GM12878 (cell line): Measurements from ENCODE around the gene ZNF692. TPM values are rescaled to one million over a fixed set of nuclear protein-coding genes. Genes with fewer than 3 reads are reported as not detected.

Experiments
- ATAC-seq: fragments of 200-7000 bp; cut with Tn5 transposase; 3 replicates; pipeline ENCODE4 v1.9.1; 2020; ENCODE audit warnings: mild to moderate bottlenecking, moderate library complexity
- BruUV-seq: library from RNA; stranded (reverse); fragments of 400-500 nt; replicated peaks from 2 replicates; lab custom pipeline; 2021; lab: Mats Ljungman, UMichigan
- CTCF ChIA-PET: fragments of 300-600 bp; sonication (Branson Sonifier 250); formaldehyde crosslinking; extraction: SDS; loops from one replicate; lab custom pipeline; 2021; ENCODE audit warnings: inconsistent platforms; lab: Yijun Ruan, JAX
- POLR2A ChIA-PET: fragments of 350-600 bp; formaldehyde crosslinking; extraction: SDS; loops from one replicate; lab custom pipeline; 2021; ENCODE audit warnings: inconsistent platforms; lab: Charles Lee
- RAD21 ChIA-PET: fragments of 300-600 bp; sonication (Branson Sonifier 250); formaldehyde crosslinking; loops from one replicate; lab custom pipeline; 2023; ENCODE audit warnings: antibody characterized with exemption; ENCODE audit not compliant: unreplicated experiment; lab: Charles Lee
- SMC1A ChIA-PET: fragments of 300-600 bp; sonication (Branson Sonifier 250); formaldehyde crosslinking; loops from one replicate; lab custom pipeline; 2023; ENCODE audit not compliant: unreplicated experiment, uncharacterized antibody; lab: Charles Lee
- DNase-seq: peaks from one replicate; pipeline ENCODE4 v3.0.0-alpha.2; 2011; ENCODE audit warnings: low read depth, low spot score
- FAIRE-seq: peaks from 3 replicates; lab custom pipeline; 2011; peaks lifted over from hg19 to GRCh38; lab: Jason Lieb, UNC
- H2AFZ ChIP-seq: 2 replicates; pipeline ENCODE4 v1.6.0; 2011; ENCODE audit warnings: low read depth, low read length, control low read depth; ENCODE audit not compliant: control insufficient read depth
- H3K27ac ChIP-seq: 2 replicates; pipeline ENCODE4 v1.5.1; 2011; ENCODE audit warnings: control low read depth; ENCODE audit not compliant: control insufficient read depth, insufficient read depth
- H3K27me3 ChIP-seq, 2 experiments: replicated peaks in 1 of 2; 2 replicates each; pipeline versions ENCODE4 v1.6.0 to v1.6.1; 2011; ENCODE audit warnings: low read length in 1 of 2; ENCODE audit not compliant: control insufficient read depth in 2 of 2, insufficient read depth in 2 of 2
- H3K36me3 ChIP-seq, 2 experiments: 2 replicates each; pipeline ENCODE4 v1.5.1; 2011; ENCODE audit warnings: low read length in 1 of 2; ENCODE audit not compliant: control insufficient read depth in 2 of 2, insufficient read depth in 2 of 2
- H3K4me1 ChIP-seq: 2 replicates; pipeline ENCODE4 v1.6.1; 2011; ENCODE audit warnings: mild to moderate bottlenecking, low read length, moderate library complexity, mixed read lengths; ENCODE audit not compliant: control insufficient read depth, insufficient read depth
- H3K4me2 ChIP-seq: 2 replicates; pipeline ENCODE4 v1.6.0; 2011; ENCODE audit warnings: control low read depth; ENCODE audit not compliant: control insufficient read depth, insufficient read depth
- H3K4me3 ChIP-seq: fragments of 200-600 bp; sonication (generic); 2 replicates; pipeline ENCODE4 v1.5.1; 2016
- H3K79me2 ChIP-seq: 2 replicates; pipeline ENCODE4 v1.6.0; 2011; ENCODE audit warnings: low read length; ENCODE audit not compliant: control insufficient read depth, insufficient read depth
- H3K9ac ChIP-seq: 2 replicates; pipeline ENCODE4 v1.8.0; 2011; ENCODE audit warnings: low read length, control low read depth, mixed read lengths; ENCODE audit not compliant: control insufficient read depth, insufficient read depth
- H3K9me3 ChIP-seq: replicated peaks from 3 replicates; pipeline ENCODE4 v1.5.1; 2011; ENCODE audit warnings: mild to moderate bottlenecking, low read length; ENCODE audit not compliant: control insufficient read depth, insufficient read depth
- H4K20me1 ChIP-seq: 2 replicates; pipeline ENCODE4 v1.6.0; 2011; ENCODE audit not compliant: control insufficient read depth, insufficient read depth
- ATF7 ChIP-seq: fragments of 450-650 bp; IDR thresholded peaks from 2 replicates; pipeline ENCODE4 v1.6.1; 2016; ENCODE audit warnings: low read depth, mild to moderate bottlenecking
- NFXL1 ChIP-seq: fragments of 450-650 bp; IDR thresholded peaks from 2 replicates; pipeline ENCODE4 v1.6.1; 2017; ENCODE audit warnings: antibody characterized with exemption, mild to moderate bottlenecking, borderline replicate concordance
- NFYB ChIP-seq: IDR thresholded peaks from 2 replicates; pipeline ENCODE4 v1.6.1; 2011; ENCODE audit warnings: low read depth, mild to moderate bottlenecking, low read length, improper control_type of control experiment, moderate library complexity; ENCODE audit not compliant: insufficient read depth
- POLR2A ChIP-seq: IDR thresholded peaks from 2 replicates; pipeline ENCODE4 v1.6.1; 2011; ENCODE audit warnings: low read depth, mild to moderate bottlenecking, low read length
- SMC3 ChIP-seq: IDR thresholded peaks from 2 replicates; pipeline ENCODE4 v1.6.1; 2011; ENCODE audit warnings: low read length, improper control_type of control experiment, borderline replicate concordance
- TBL1XR1 ChIP-seq: IDR thresholded peaks from 2 replicates; pipeline ENCODE4 v1.6.1; 2012; ENCODE audit warnings: low read depth, low read length, improper control_type of control experiment
- TCF12 ChIP-seq: IDR thresholded peaks from 2 replicates; pipeline ENCODE4 v1.6.1; 2011; ENCODE audit warnings: low read depth, mild to moderate bottlenecking, low read length
- ZBED1 ChIP-seq: IDR thresholded peaks from 2 replicates; pipeline ENCODE4 v1.6.1; 2016; ENCODE audit warnings: borderline replicate concordance
- ZNF217 ChIP-seq: fragments of 450-650 bp; IDR thresholded peaks from 2 replicates; pipeline ENCODE4 v1.6.1; 2017; ENCODE audit warnings: antibody characterized with exemption, mild to moderate bottlenecking
- ZZZ3 ChIP-seq: IDR thresholded peaks from 2 replicates; pipeline ENCODE4 v1.6.1; 2011; ENCODE audit warnings: low read depth; ENCODE audit not compliant: control insufficient read depth, insufficient read length
- WGBS: methylation state at CpG from one replicate; pipeline ENCODE4 v1.1.6; 2016; ENCODE audit warnings: low lambda C conversion rate; ENCODE audit not compliant: insufficient replicate concordance, insufficient coverage; ENCODE audit errors: missing lambda C conversion rate; 5-methylcytosine and 5-hydroxymethylcytosine counted together
- in situ Hi-C: fragments of 300-500 bp; cut with MboI; formaldehyde crosslinking; loops from 9 replicates; pipeline ENCODE4 v1.14.3; 2018; ENCODE audit warnings: mixed read lengths
- intact Hi-C: fragments of 100-400 bp; cut with micrococcal nuclease; formaldehyde crosslinking; loops from one replicate; pipeline ENCODE4 v1.14.2; 2022; ENCODE audit not compliant: unreplicated experiment
- polyA plus RNA-seq, 11 experiments: library from polyadenylated mRNA; depleted of rRNA in 4 of 11; unstranded in 6 of 11; stranded (reverse) in 5 of 11; fragments of >200 nt; fragmentation: Nextera tagmentation in 4 of 11; fragmentation: Illumina TruSeq in 1 of 11; extraction: Ambion mirVana in 4 of 11; extraction: Trizol in 1 of 11; gene quantifications; 1 replicate in 1 of 11; 2 replicates in 10 of 11; pipeline versions ENCODE4 v1.2.1 to v1.2.3, GENCODE V29; 2011 to 2016; ENCODE audit warnings: inconsistent platforms in 2 of 11, missing spikeins in 2 of 11, low read depth in 1 of 11
- total RNA-seq, 4 experiments: library from RNA; depleted of rRNA in 3 of 4; stranded (reverse); fragments of >200 nt in 3 of 4; fragmentation: Illumina TruSeq in 1 of 4; extraction: Trizol in 1 of 4; gene quantifications; 2 replicates each; pipeline versions ENCODE4 v1.2.1 to v1.2.3, GENCODE V29; 2013 to 2021
- TF ChIP-seq, protein P1 (sequence below), 3 experiments: IDR thresholded peaks in 2 of 3; conservative IDR thresholded peaks in 1 of 3; 2 replicates each; pipeline ENCODE4 v1.5.1; 2011; ENCODE audit warnings: low read depth in 3 of 3, low read length in 3 of 3, mild to moderate bottlenecking in 3 of 3, control low read depth in 2 of 3, moderate library complexity in 2 of 3, inconsistent platforms in 1 of 3, mixed read lengths in 1 of 3; ENCODE audit not compliant: control insufficient read depth in 2 of 3, insufficient read depth in 1 of 3; ENCODE audit errors: extremely low read depth in 1 of 3

Gene ZNF692
- total and polyA plus RNA-seq, 10 of the 15 experiments (the other 5 are each of a cell fraction or from before 2014, with no cell fraction given) = 5.3 to 76.6 (median 36.9) TPM

DNA sequence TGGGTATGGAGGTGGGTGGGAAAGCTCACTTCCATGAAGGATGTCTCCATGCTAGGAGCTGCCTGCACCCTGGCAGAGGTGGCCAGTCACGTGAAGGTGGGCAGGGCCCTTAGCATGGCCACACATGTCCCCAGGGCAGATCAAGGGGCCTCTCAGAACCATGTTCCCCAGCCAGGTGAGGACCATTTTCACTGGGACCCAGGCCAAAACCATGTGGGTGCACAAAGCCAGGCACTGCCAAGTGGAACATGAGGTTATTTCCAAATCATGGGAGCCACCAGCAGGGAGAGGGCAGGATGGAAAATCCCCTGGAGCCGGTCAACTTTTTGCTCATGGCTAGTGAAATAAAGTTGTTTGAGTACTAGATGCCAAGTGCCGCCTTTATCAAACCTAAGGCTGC lies 9.7 kb downstream of the ZNF692 start:
- no peaks in the 10 kb centered on the region for H3K9me3 ChIP-seq
- no peak for FAIRE-seq
- SMC1A ChIA-PET = interaction anchor here (1.1 kb wide), 1 partner anchor 9 kb away, joined by 3 read pairs; no protein-coding TSS in a partner anchor
- no peak overlapping the region for H2AFZ ChIP-seq
- RAD21 ChIA-PET = no interaction called here
- intact Hi-C loops = no loop called here
- WGBS = 85% methylated on average over 3 of the region's 3 CpGs
- no peak for ATAC-seq
- no peaks in the 10 kb centered on the region for H3K27me3 ChIP-seq
- BruUV-seq = no TSS peak
- TF ChIP-seq ZZZ3 (no peak), POLR2A (0 out of 2 replicates have a peak, but pooled peaks have one; percentile 38)
- TF ChIP-seq, all 136 proteins: peak for 1
- Histone ChIP-seq H3K4me2 (no peak overlapping the region), H3K36me3 (peaks cover 35 to 37% of the 10 kb centered on the region in 2 experiments), H3K9ac (no peak overlapping the region), H4K20me1 (no peaks in the 10 kb centered on the region), H3K4me1 (peaks cover 17% of the 10 kb centered on the region), H3K4me3 (no peak overlapping the region), H3K79me2 (0 out of 2 replicates have a peak, but pooled peaks cover 2% of the 10 kb centered on the region), H3K27ac (no peak overlapping the region)
- POLR2A ChIA-PET = no interaction called here
- CTCF ChIA-PET = no interaction called here
- in situ Hi-C loops = no loop called here
- no peak for DNase-seq

DNA sequence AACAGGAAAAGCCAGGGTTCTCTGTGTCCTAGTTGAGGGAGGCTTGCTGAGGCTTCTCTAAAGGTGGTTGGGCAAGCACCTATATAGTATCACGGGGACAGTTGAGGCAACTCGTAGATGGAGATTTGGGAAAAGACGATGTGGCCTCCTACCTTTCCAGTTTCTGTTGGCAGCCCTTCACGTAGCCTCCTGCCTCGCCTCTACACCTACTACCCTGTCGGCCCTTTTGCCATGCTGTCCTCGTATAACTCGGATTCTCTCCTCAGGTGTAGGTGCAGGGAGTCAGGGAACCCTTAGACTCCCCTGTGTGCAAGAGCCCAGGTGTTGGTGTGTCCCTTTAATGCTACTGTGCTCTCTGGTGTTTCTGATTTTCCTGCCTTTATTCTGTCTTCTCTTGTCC lies 10.3 kb downstream of the ZNF692 start:
- Histone ChIP-seq H2AFZ (no peak overlapping the region), H3K4me3 (no peak overlapping the region), H3K79me2 (0 out of 2 replicates have a peak, but pooled peaks cover 2% of the 10 kb centered on the region), H4K20me1 (no peaks in the 10 kb centered on the region), H3K36me3 (peaks cover 32 to 33% of the 10 kb centered on the region in 2 experiments), H3K9me3 (no peaks in the 10 kb centered on the region), H3K27ac (no peak overlapping the region), H3K9ac (no peak overlapping the region), H3K4me1 (peaks cover 16% of the 10 kb centered on the region), H3K27me3 (no peaks in the 10 kb centered on the region), H3K4me2 (no peak overlapping the region)
- no peak for ATAC-seq
- ChIA-PET POLR2A (no interaction called here), CTCF (no interaction called here), SMC1A (no interaction called here), RAD21 (no interaction called here)
- TF ChIP-seq NFXL1 (no peak), ATF7 (no peak), TCF12 (no peak), TBL1XR1 (no peak), SMC3 (no peak), ZBED1 (no peak), ZNF217 (no peak), NFYB (no peak)
- TF ChIP-seq, protein P1, sequence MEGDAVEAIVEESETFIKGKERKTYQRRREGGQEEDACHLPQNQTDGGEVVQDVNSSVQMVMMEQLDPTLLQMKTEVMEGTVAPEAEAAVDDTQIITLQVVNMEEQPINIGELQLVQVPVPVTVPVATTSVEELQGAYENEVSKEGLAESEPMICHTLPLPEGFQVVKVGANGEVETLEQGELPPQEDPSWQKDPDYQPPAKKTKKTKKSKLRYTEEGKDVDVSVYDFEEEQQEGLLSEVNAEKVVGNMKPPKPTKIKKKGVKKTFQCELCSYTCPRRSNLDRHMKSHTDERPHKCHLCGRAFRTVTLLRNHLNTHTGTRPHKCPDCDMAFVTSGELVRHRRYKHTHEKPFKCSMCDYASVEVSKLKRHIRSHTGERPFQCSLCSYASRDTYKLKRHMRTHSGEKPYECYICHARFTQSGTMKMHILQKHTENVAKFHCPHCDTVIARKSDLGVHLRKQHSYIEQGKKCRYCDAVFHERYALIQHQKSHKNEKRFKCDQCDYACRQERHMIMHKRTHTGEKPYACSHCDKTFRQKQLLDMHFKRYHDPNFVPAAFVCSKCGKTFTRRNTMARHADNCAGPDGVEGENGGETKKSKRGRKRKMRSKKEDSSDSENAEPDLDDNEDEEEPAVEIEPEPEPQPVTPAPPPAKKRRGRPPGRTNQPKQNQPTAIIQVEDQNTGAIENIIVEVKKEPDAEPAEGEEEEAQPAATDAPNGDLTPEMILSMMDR (IDR thresholded peaks at IDR 0.05 in 2 of 3, conservative IDR thresholded peaks at IDR 0.05 in 1 of 3; ENCODE audit: control insufficient read depth in 2 of 3, extremely low read depth in 1 of 3, insufficient read depth in 1 of 3, low read depth in 3 of 3, low read length in 3 of 3) = no peak
- intact Hi-C loops (no loop called here), in situ Hi-C loops (no loop called here)
- BruUV-seq = no TSS peak
- 90% methylated on average over 8 of the region's 8 CpGs for WGBS
- DNase-seq = no peak
- FAIRE-seq = no peak
